ENCODE measurements around the gene UTP14A. TPM values are rescaled to one million over a fixed set of nuclear protein-coding genes. Genes with fewer than 3 reads are reported as not detected.

UTP14A gene
- total RNA-seq, 4 donors from 2014 or later, result 8.2 to 14.5 (median 13.2) TPM

- no peak for TF ChIP-seq POLR2A (IDR thresholded peaks at IDR 0.05)
- TF ChIP-seq, protein P1, sequence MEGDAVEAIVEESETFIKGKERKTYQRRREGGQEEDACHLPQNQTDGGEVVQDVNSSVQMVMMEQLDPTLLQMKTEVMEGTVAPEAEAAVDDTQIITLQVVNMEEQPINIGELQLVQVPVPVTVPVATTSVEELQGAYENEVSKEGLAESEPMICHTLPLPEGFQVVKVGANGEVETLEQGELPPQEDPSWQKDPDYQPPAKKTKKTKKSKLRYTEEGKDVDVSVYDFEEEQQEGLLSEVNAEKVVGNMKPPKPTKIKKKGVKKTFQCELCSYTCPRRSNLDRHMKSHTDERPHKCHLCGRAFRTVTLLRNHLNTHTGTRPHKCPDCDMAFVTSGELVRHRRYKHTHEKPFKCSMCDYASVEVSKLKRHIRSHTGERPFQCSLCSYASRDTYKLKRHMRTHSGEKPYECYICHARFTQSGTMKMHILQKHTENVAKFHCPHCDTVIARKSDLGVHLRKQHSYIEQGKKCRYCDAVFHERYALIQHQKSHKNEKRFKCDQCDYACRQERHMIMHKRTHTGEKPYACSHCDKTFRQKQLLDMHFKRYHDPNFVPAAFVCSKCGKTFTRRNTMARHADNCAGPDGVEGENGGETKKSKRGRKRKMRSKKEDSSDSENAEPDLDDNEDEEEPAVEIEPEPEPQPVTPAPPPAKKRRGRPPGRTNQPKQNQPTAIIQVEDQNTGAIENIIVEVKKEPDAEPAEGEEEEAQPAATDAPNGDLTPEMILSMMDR (IDR thresholded peaks at IDR 0.05), result no peak
- no peaks in the 10 kb centered on the region for H3K9me3 ChIP-seq
- no peaks in the 10 kb centered on the region for H3K36me3 ChIP-seq
- no peak for DNase-seq
- no peaks in the 10 kb centered on the region for H3K27me3 ChIP-seq
- H3K27ac ChIP-seq, result no peak overlapping the region
- intact Hi-C loops (cut with DNase I; ENCODE audit: low total_unique reads), result no loop called here
- H3K4me3 ChIP-seq, result no peak overlapping the region
- H3K4me1 ChIP-seq, result no peaks in the 10 kb centered on the region
Measured at GRCh38 chrX:129968968-129969367, 63.0 kb downstream of the UTP14A start.

DNA sequence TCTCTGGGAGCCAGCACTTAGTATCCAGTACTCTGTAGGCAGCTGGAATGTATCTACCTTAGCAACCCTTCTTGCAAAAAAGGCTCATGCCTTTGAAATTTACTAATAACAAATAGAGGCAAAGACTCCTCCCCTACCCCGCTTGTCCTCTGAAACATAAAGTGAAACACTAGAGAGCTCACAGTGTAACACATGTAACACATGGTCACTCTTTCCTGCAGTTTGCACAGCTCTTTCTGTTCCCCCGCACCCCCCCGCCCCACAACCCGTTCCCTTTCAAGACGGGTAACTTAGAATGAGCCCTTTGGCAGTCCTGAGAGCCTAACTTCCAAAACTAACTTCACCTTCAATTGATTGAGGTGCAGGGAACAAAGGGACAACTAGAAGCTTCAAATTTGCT is 70.5 kb downstream of the UTP14A start:
- no peak overlapping the region for H3K4me3 ChIP-seq
- TF ChIP-seq, protein P1 (IDR thresholded peaks at IDR 0.05), result no peak
- TF ChIP-seq POLR2A (IDR thresholded peaks at IDR 0.05), result no peak
- H3K27ac ChIP-seq, result no peak overlapping the region
- intact Hi-C loops (cut with DNase I; ENCODE audit: low total_unique reads), result no loop called here
- no peaks in the 10 kb centered on the region for H3K4me1 ChIP-seq
- no peak for DNase-seq
- H3K9me3 ChIP-seq, result no peaks in the 10 kb centered on the region
- no peaks in the 10 kb centered on the region for H3K36me3 ChIP-seq
- H3K27me3 ChIP-seq, result no peaks in the 10 kb centered on the region

Other genes with a start within 250 kb of the UTP14A start
- gene XPNPEP2, start 167.2 kb upstream of the UTP14A start, total RNA-seq, result 1 to 10 TPM; 2.9 to 4.6 (median 3.9) TPM
- gene SASH3, start 126.2 kb upstream of the UTP14A start, total RNA-seq, result 1 to 10 TPM in 3 of 4 donors, under 1 TPM in 1; 0.26 to 4.1 (median 2.9) TPM
- 10 to 100 TPM in 3 of 4 donors, 1 to 10 TPM in 1; 9.1 to 18.1 (median 14.7) TPM for gene ZDHHC9, start 62.3 kb upstream of the UTP14A start, total RNA-seq
- gene BCORL1, start 76.5 kb downstream of the UTP14A start, total RNA-seq, result 10 to 100 TPM in 1 of 4 donors, 1 to 10 TPM in 2, under 1 TPM in 1; 0.26 to 50.8 (median 4.3) TPM
- 10 to 100 TPM in 2 of 4 donors, 1 to 10 TPM in 2; 4.6 to 22.3 (median 11.8) TPM for gene ELF4, start 204.3 kb downstream of the UTP14A start, total RNA-seq